Body of pancreas (tissue), 4 donors: ENCODE data around the gene TMEM129.

Experiments used
- CTCF ChIP-seq, 7 experiments: fragments of 450-650 bp in 4 of 7; fragments of 200-600 bp in 3 of 7; sonication (generic) in 3 of 7; IDR thresholded peaks; one replicate each; pipeline ENCODE4 v1.5.1; 2016 to 2019; ENCODE audit warnings: antibody characterized with exemption in 7 of 7
- POLR2A ChIP-seq, 3 donors: fragments of 450-650 bp; IDR thresholded peaks; one replicate each; pipeline ENCODE4 v1.6.1; 2016; ENCODE audit warnings: antibody characterized with exemption in 3 of 3, mild to moderate bottlenecking in 2 of 3

GRCh38 chr4:1731180-1731579 is 10.1 kb upstream of the TMEM129 start:
- TF ChIP-seq CTCF (IDR thresholded peaks at IDR 0.05) (no peak), POLR2A (IDR thresholded peaks at IDR 0.05) (no peak)
